GM19035 (cell line): ENCODE results near the gene SLC22A5.

ENCODE experiments used
- ATAC-seq: cut with Tn5 transposase; IDR thresholded peaks from one replicate; pipeline ENCODE4 v1.9.1; 2021; ENCODE audit not compliant: unreplicated experiment

SLC22A5 gene

GRCh38 chr5:132439521-132440089 is 70.1 kb downstream of the SLC22A5 start:
- ATAC-seq, result no peak

GRCh38 chr5:132444061-132444460 is 74.6 kb downstream of the SLC22A5 start:
- no peak for ATAC-seq
